Left colon (tissue), 2 donors: ENCODE measurements around the gene ARID5B. TPM values are rescaled to one million over a fixed set of nuclear protein-coding genes. Genes with fewer than 3 reads are reported as not detected.

ENCODE experiments used
- ATAC-seq: fragments of 200-7000 bp; cut with Tn5 transposase; one replicate; pipeline ENCODE4 v1.9.1; 2020; ENCODE audit warnings: mild to moderate bottlenecking, moderate library complexity
- DNase-seq, 2 donors: peaks; one replicate each; pipeline ENCODE4 v3.0.0-alpha.2; 2020
- intact Hi-C, 2 donors: fragments of 100-400 bp; cut with DNase I in 1 of 2; cut with micrococcal nuclease in 1 of 2; formaldehyde crosslinking; loops; one replicate each; pipeline versions ENCODE4 v1.11.2 to v1.14.0; 2022; cut with DNase I, micrococcal nuclease
- total RNA-seq, 2 donors: library from RNA; stranded (reverse); fragmentation: NEBNext Ultra II Directional; extraction: Animal tissue kit (Norgen Biotek cat#: 25700); gene quantifications; one replicate each; pipeline ENCODE4 v1.2.1, GENCODE V29; 2021
- donor health status: DM: no; HTN: no; CAD: no.
- donor health status: DM: yes; HTN: yes; CAD: no.

Gene ARID5B
- total RNA-seq, 2 donors from 2014 or later = 20.0 to 20.5 TPM

- intact Hi-C loops = no loop called here
- ATAC-seq = peak; percentile 63
- DNase-seq = peak in 1 of 2 donors; percentile 65
Observed at GRCh38 chr10:61992671-61993668, 91.5 kb downstream of the ARID5B start.

- ATAC-seq (peak; percentile 56), DNase-seq (no peak)
- intact Hi-C loops = no loop called here
Observed at GRCh38 chr10:61993711-61994401, 92.4 kb downstream of the ARID5B start.

GRCh38 chr10:61994405-61995219, 93.1 kb downstream of the ARID5B start:
- intact Hi-C loops = no loop called here
- peak; percentile 46 to 55 for DNase-seq
- ATAC-seq = peak; percentile 73

- ATAC-seq (peak; percentile 11), DNase-seq (no peak)
- intact Hi-C loops = no loop called here
Observed at GRCh38 chr10:61995220-61995503, 93.7 kb downstream of the ARID5B start.

- DNase-seq = no peak
- no peak for ATAC-seq
- intact Hi-C loops = no loop called here
Observed at GRCh38 chr10:61998937-61999336, 97.4 kb downstream of the ARID5B start.

- DNase-seq (no peak), ATAC-seq (no peak)
- intact Hi-C loops = no loop called here
Observed at GRCh38 chr10:62000037-62000603, 98.6 kb downstream of the ARID5B start.

- ATAC-seq (no peak), DNase-seq (no peak)
- intact Hi-C loops = no loop called here
Observed at GRCh38 chr10:62000726-62001125, 99.2 kb downstream of the ARID5B start.

GRCh38 chr10:62001898-62002297, 100.4 kb downstream of the ARID5B start:
- intact Hi-C loops = no loop called here
- ATAC-seq = no peak
- DNase-seq = no peak

GRCh38 chr10:62002753-62003152, 101.3 kb downstream of the ARID5B start:
- ATAC-seq (peak; percentile 90), DNase-seq (no peak)
- intact Hi-C loops = no loop called here

- intact Hi-C loops = no loop called here
- no peak for DNase-seq
- ATAC-seq = no peak
Observed at GRCh38 chr10:62004042-62004441, 102.5 kb downstream of the ARID5B start.

- DNase-seq (no peak), ATAC-seq (no peak)
- intact Hi-C loops = no loop called here
Observed at GRCh38 chr10:62005281-62005680, 103.8 kb downstream of the ARID5B start.

- DNase-seq (no peak), ATAC-seq (no peak)
- intact Hi-C loops = no loop called here
Observed at GRCh38 chr10:62005687-62006086, 104.2 kb downstream of the ARID5B start.

GRCh38 chr10:62007145-62007544, 105.6 kb downstream of the ARID5B start:
- ATAC-seq (no peak), DNase-seq (no peak)
- intact Hi-C loops = no loop called here

- no peak for ATAC-seq
- DNase-seq = no peak
- intact Hi-C loops = no loop called here
Observed at GRCh38 chr10:62008196-62008595, 106.7 kb downstream of the ARID5B start.

GRCh38 chr10:62008946-62009345, 107.4 kb downstream of the ARID5B start:
- no peak for ATAC-seq
- intact Hi-C loops = no loop called here
- no peak for DNase-seq

- DNase-seq = no peak
- intact Hi-C loops = no loop called here
- ATAC-seq = no peak
Observed at GRCh38 chr10:62010366-62010765, 108.9 kb downstream of the ARID5B start.

GRCh38 chr10:62011558-62011957, 110.1 kb downstream of the ARID5B start:
- no peak for DNase-seq
- intact Hi-C loops = no loop called here
- ATAC-seq = peak; percentile 82

GRCh38 chr10:62012318-62012717, 110.8 kb downstream of the ARID5B start:
- intact Hi-C loops = no loop called here
- ATAC-seq = no peak

GRCh38 chr10:62014510-62014909, 113.0 kb downstream of the ARID5B start:
- intact Hi-C loops = no loop called here
- no peak for ATAC-seq
- DNase-seq = no peak

More at GRCh38 chr10:62012318-62012717, 110.8 kb downstream of the ARID5B start:
- no peak for DNase-seq
